Neuronal stem cell (in vitro differentiated cells): ENCODE data around the gene DSP.

ENCODE experiments used
- DNase-seq: peaks from one replicate; pipeline ENCODE4 v3.0.0-alpha.2; 2013; ENCODE audit warnings: low spot score
- H2AFZ ChIP-seq: one replicate; pipeline ENCODE4 v1.6.1; 2013; ENCODE audit warnings: mild to moderate bottlenecking, low read length, inconsistent platforms
- H2AK5ac ChIP-seq: 2 replicates; pipeline ENCODE4 v1.6.1; 2013; ENCODE audit warnings: low read depth, mild to moderate bottlenecking, inconsistent platforms, low read length, moderate library complexity, mixed read lengths
- H2BK120ac ChIP-seq: 2 replicates; pipeline ENCODE4 v1.6.1; 2013; ENCODE audit warnings: low read depth, mild to moderate bottlenecking, inconsistent platforms, low read length, moderate library complexity, mixed read lengths
- H2BK12ac ChIP-seq: one replicate; pipeline ENCODE4 v1.6.1; 2013; ENCODE audit warnings: low read length, inconsistent platforms
- H2BK15ac ChIP-seq: 2 replicates; pipeline ENCODE4 v1.6.1; 2013; ENCODE audit warnings: mild to moderate bottlenecking, low read length, inconsistent platforms, mixed read lengths
- H2BK5ac ChIP-seq: one replicate; pipeline ENCODE4 v1.6.1; 2013; ENCODE audit warnings: inconsistent platforms, mild to moderate bottlenecking, low read length, moderate library complexity
- H3K14ac ChIP-seq: one replicate; pipeline ENCODE4 v1.6.1; 2013; ENCODE audit warnings: low read length, inconsistent platforms
- H3K18ac ChIP-seq: 2 replicates; pipeline ENCODE4 v1.6.1; 2013; ENCODE audit warnings: low read length, inconsistent platforms
- H3K23ac ChIP-seq: 2 replicates; pipeline ENCODE4 v1.6.1; 2013; ENCODE audit warnings: low read depth, mild to moderate bottlenecking, mixed read lengths, low read length, inconsistent platforms; ENCODE audit not compliant: poor library complexity
- H3K27ac ChIP-seq: replicated peaks from 3 replicates; pipeline ENCODE4 v1.5.1; 2013; ENCODE audit warnings: low read length, inconsistent platforms
- H3K27me3 ChIP-seq, 3 experiments: 2 replicates each; pipeline ENCODE4 v1.6.1; 2013; ENCODE audit warnings: low read length in 3 of 3, mild to moderate bottlenecking in 2 of 3, inconsistent platforms in 1 of 3, low read depth in 1 of 3, mixed read lengths in 1 of 3, moderate library complexity in 1 of 3; ENCODE audit not compliant: control insufficient read depth in 3 of 3, insufficient read depth in 3 of 3
- H3K36me3 ChIP-seq, 2 donors: replicated peaks in 1 of 2; 2 replicates each; pipeline ENCODE4 v1.6.1; 2013; ENCODE audit warnings: low read length in 2 of 2; ENCODE audit not compliant: control insufficient read depth in 2 of 2, insufficient read depth in 2 of 2
- H3K4ac ChIP-seq: 2 replicates; pipeline ENCODE4 v1.6.1; 2013; ENCODE audit warnings: inconsistent platforms, mild to moderate bottlenecking, low read length, moderate library complexity
- H3K4me1 ChIP-seq, 2 donors: 1 replicate in 1 of 2; 2 replicates in 1 of 2; pipeline ENCODE4 v1.6.1; 2013; ENCODE audit warnings: low read length in 2 of 2, low read depth in 1 of 2; ENCODE audit not compliant: control insufficient read depth in 2 of 2, insufficient read depth in 1 of 2
- H3K4me2 ChIP-seq: one replicate; pipeline ENCODE4 v1.6.1; 2013; ENCODE audit warnings: mild to moderate bottlenecking, low read length, inconsistent platforms; ENCODE audit not compliant: insufficient read depth, poor library complexity, severe bottlenecking
- H3K4me3 ChIP-seq, 2 donors: 2 replicates each; pipeline ENCODE4 v1.5.1; 2013; ENCODE audit warnings: low read length in 2 of 2, mild to moderate bottlenecking in 2 of 2, inconsistent platforms in 1 of 2, moderate library complexity in 1 of 2
- H3K79me1 ChIP-seq: one replicate; pipeline ENCODE4 v1.6.1; 2013; ENCODE audit warnings: low read depth, mild to moderate bottlenecking, inconsistent platforms, low read length, moderate library complexity
- H3K9ac ChIP-seq: one replicate; pipeline ENCODE4 v1.6.1; 2013; ENCODE audit warnings: mild to moderate bottlenecking, low read depth, low read length, inconsistent platforms; ENCODE audit not compliant: poor library complexity
- H3K9me3 ChIP-seq, 2 donors: replicated peaks in 1 of 2; 2 replicates each; pipeline versions ENCODE3 to v1.6.1; 2013; ENCODE audit warnings: low read length in 2 of 2, mild to moderate bottlenecking in 2 of 2, inconsistent platforms in 1 of 2, low read depth in 1 of 2, mixed read lengths in 1 of 2, moderate library complexity in 1 of 2; ENCODE audit not compliant: control insufficient read depth in 2 of 2, insufficient read depth in 1 of 2
- H4K8ac ChIP-seq: one replicate; pipeline ENCODE4 v1.6.1; 2013; ENCODE audit warnings: low read depth, mild to moderate bottlenecking, inconsistent platforms, low read length, moderate library complexity
- H4K91ac ChIP-seq: one replicate; pipeline ENCODE4 v1.6.1; 2013; ENCODE audit warnings: low read length, low read depth, mild to moderate bottlenecking, inconsistent platforms; ENCODE audit not compliant: poor library complexity
- WGBS, 2 donors: extraction: QIAGEN DNeasy Blood & Tissue Kit; methylation state at CpG; one replicate each; pipeline ENCODE4 v1.1.7; 2013; ENCODE audit warnings: missing lambda C conversion rate in 2 of 2, mixed read lengths in 1 of 2; ENCODE audit not compliant: insufficient read length in 2 of 2, insufficient replicate concordance in 1 of 2; ENCODE audit errors: extremely low coverage in 2 of 2; 5-methylcytosine and 5-hydroxymethylcytosine counted together

DSP gene

DNA sequence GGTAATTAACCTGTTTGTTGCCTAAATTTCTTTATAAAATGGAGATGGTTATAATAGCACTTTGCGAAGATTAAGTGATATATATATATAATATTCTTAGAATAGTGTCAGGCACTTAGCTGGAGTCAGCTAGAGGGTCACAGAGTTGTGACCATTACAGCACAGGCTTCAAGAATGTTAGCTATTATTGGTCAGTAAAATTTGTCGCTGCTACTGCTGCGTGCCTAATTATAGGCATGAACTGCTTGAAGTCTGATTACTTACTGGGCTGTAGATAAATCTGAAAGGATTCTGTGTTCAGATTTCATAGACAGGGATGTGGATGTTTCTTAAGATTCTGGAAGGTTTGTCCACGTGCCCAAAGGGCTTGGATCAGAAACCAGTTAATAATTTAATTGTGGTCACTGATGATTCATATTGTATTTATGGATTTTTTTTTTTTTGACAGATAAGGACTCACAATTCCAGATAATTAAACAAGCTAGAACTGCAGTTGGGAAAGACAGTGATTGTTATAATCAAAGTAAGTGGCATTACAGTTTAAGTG, 53.2 kb downstream of the DSP start:
- no peak overlapping the region for H2BK12ac ChIP-seq
- H3K18ac ChIP-seq: no peak overlapping the region
- no peak overlapping the region for H3K4me2 ChIP-seq
- H2BK15ac ChIP-seq: no peak overlapping the region
- no peak overlapping the region for H3K9ac ChIP-seq
- no peak overlapping the region for H2AFZ ChIP-seq
- peaks cover 10 to 79% of the 10 kb centered on the region in 2 donors for H3K36me3 ChIP-seq
- H3K9me3 ChIP-seq: peaks cover 0 to 7% of the 10 kb centered on the region in 2 donors
- H3K14ac ChIP-seq: no peak overlapping the region
- no peak overlapping the region for H4K91ac ChIP-seq
- no CpG with 5 or more reads among the region's 4 CpGs for WGBS, 2 donors
- no peak overlapping the region for H3K27ac ChIP-seq
- no peak overlapping the region for H2BK120ac ChIP-seq
- H3K4me3 ChIP-seq: no peak overlapping the region
- no peaks in the 10 kb centered on the region for H3K27me3 ChIP-seq
- H3K23ac ChIP-seq: no peak overlapping the region
- peaks cover 2 to 4% of the 10 kb centered on the region in 2 donors for H3K4me1 ChIP-seq
- DNase-seq: no peak
- peaks cover 7% of the 10 kb centered on the region for H3K79me1 ChIP-seq
- H4K8ac ChIP-seq: no peak overlapping the region
- no peak overlapping the region for H2AK5ac ChIP-seq
- no peak overlapping the region for H2BK5ac ChIP-seq
- no peak overlapping the region for H3K4ac ChIP-seq

DNA sequence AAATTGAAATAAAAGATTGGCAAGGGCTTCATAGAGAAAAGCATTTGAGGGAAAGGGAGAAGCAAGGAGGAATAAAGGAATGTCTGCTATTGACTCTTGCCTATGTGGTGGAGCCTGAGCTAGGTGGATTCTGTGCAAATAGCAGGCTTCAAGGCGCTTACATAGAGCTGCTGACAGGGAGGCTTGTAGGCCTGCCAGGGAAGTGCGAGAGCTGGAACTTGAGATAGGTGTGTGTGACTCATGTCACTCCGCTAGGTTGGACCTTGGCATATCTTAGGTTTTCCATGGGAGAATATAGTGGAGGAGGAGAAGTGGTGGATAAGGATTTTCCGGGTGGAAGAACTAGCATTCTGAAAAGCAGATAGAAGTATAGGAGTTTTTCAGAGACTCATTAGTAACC, 62.5 kb downstream of the DSP start:
- Histone ChIP-seq H2BK120ac (no peak overlapping the region), H3K4me1 (no peaks in the 10 kb centered on the region), H3K36me3 (peaks cover 21 to 99% of the 10 kb centered on the region in 2 donors), H3K23ac (no peak overlapping the region), H4K91ac (no peak overlapping the region), H3K9me3 (no peaks in the 10 kb centered on the region), H4K8ac (no peak overlapping the region), H3K27me3 (peaks cover 0 to 1% (median 0%) of the 10 kb centered on the region in 3 experiments), H3K79me1 (no peaks in the 10 kb centered on the region), H2BK15ac (no peak overlapping the region), H2AFZ (no peak overlapping the region), H3K4ac (no peak overlapping the region), H3K14ac (no peak overlapping the region), H3K27ac (no peak overlapping the region), H2BK5ac (no peak overlapping the region), H2BK12ac (no peak overlapping the region), H3K4me2 (no peak overlapping the region), H3K18ac (no peak overlapping the region), H2AK5ac (no peak overlapping the region), H3K4me3 (no peak overlapping the region), H3K9ac (no peak overlapping the region)
- WGBS, 2 donors: 100% methylated on average over 1 of the region's 4 CpGs; no CpG with 5 or more reads in 1 of the 2 donors
- no peak for DNase-seq

- H3K4ac ChIP-seq: no peak overlapping the region
- no peak overlapping the region for H4K91ac ChIP-seq
- no peak overlapping the region for H2AK5ac ChIP-seq
- H3K4me3 ChIP-seq: no peak overlapping the region
- no peak overlapping the region for H3K9ac ChIP-seq
- no peak overlapping the region for H3K4me2 ChIP-seq
- H2BK5ac ChIP-seq: no peak overlapping the region
- no peak overlapping the region for H2BK15ac ChIP-seq
- H3K4me1 ChIP-seq: no peaks in the 10 kb centered on the region
- H3K36me3 ChIP-seq: peaks cover 21 to 99% of the 10 kb centered on the region in 2 donors
- no peak overlapping the region for H3K14ac ChIP-seq
- H2BK12ac ChIP-seq: no peak overlapping the region
- no peaks in the 10 kb centered on the region for H3K9me3 ChIP-seq
- WGBS, 2 donors: no CpG with 5 or more reads among the region's 2 CpGs
- H2AFZ ChIP-seq: no peak overlapping the region
- DNase-seq: no peak
- H3K79me1 ChIP-seq: no peaks in the 10 kb centered on the region
- no peak overlapping the region for H3K27ac ChIP-seq
- H4K8ac ChIP-seq: no peak overlapping the region
- H3K23ac ChIP-seq: no peak overlapping the region
- H2BK120ac ChIP-seq: no peak overlapping the region
- H3K27me3 ChIP-seq: peaks cover 0 to 1% (median 0%) of the 10 kb centered on the region in 3 experiments
- no peak overlapping the region for H3K18ac ChIP-seq
Measured at GRCh38 chr6:7604506-7604905, 63.0 kb downstream of the DSP start.

- Histone ChIP-seq H3K4me2 (no peak overlapping the region), H3K9ac (no peak overlapping the region), H4K91ac (no peak overlapping the region), H3K4ac (no peak overlapping the region), H2AFZ (no peak overlapping the region), H3K9me3 (no peaks in the 10 kb centered on the region), H3K27ac (no peak overlapping the region), H2BK12ac (no peak overlapping the region), H3K23ac (no peak overlapping the region), H2BK15ac (no peak overlapping the region), H4K8ac (no peak overlapping the region), H3K79me1 (no peaks in the 10 kb centered on the region), H3K4me1 (no peaks in the 10 kb centered on the region), H3K18ac (no peak overlapping the region), H2BK5ac (no peak overlapping the region), H3K14ac (no peak overlapping the region), H2BK120ac (no peak overlapping the region), H2AK5ac (no peak overlapping the region), H3K27me3 (peaks cover 0 to 41% (median 0%) of the 10 kb centered on the region in 3 experiments), H3K4me3 (no peak overlapping the region), H3K36me3 (peaks cover 6 to 25% of the 10 kb centered on the region in 2 donors)
- no CpG with 5 or more reads among the region's 7 CpGs for WGBS, 2 donors
- DNase-seq: peak; percentile 47
Measured at GRCh38 chr6:7615611-7616383, 74.3 kb downstream of the DSP start.
